Mucosa of descending colon (tissue), 3 donors: ENCODE results near the gene MCEMP1. TPM values are rescaled to one million over a fixed set of nuclear protein-coding genes. Genes with fewer than 3 reads are reported as not detected.

ENCODE experiments used
- ATAC-seq: fragments of 200-7000 bp; cut with Tn5 transposase; one replicate; pipeline ENCODE4 v1.9.1; 2020; ENCODE audit warnings: mild to moderate bottlenecking, moderate library complexity
- DNase-seq, 3 donors: peaks; one replicate each; pipeline ENCODE4 v3.0.0-alpha.2; 2020
- H3K36me3 ChIP-seq: fragments of 200-600 bp; one replicate; pipeline ENCODE4 v1.8.0; 2021; ENCODE audit warnings: low read depth, mild to moderate bottlenecking
- H3K4me1 ChIP-seq: fragments of 200-600 bp; one replicate; pipeline ENCODE4 v1.8.0; 2021; ENCODE audit warnings: low read depth, mild to moderate bottlenecking
- H3K4me3 ChIP-seq: fragments of 200-600 bp; one replicate; pipeline ENCODE4 v1.8.0; 2021; ENCODE audit warnings: mild to moderate bottlenecking
- H3K9me3 ChIP-seq: fragments of 200-600 bp; one replicate; pipeline ENCODE4 v1.8.0; 2021; ENCODE audit warnings: mild to moderate bottlenecking
- CTCF ChIP-seq: fragments of 200-600 bp; IDR thresholded peaks from one replicate; pipeline ENCODE4 v1.8.0; 2022; ENCODE audit warnings: antibody characterized with exemption, mild to moderate bottlenecking
- intact Hi-C, 2 donors: fragments of 100-400 bp; cut with DNase I in 1 of 2; cut with micrococcal nuclease in 1 of 2; formaldehyde crosslinking; loops; one replicate each; pipeline versions ENCODE4 v1.11.0 to v1.11.1; 2022; cut with DNase I, micrococcal nuclease
- total RNA-seq, 3 donors: library from RNA; stranded (reverse); fragmentation: NEBNext Ultra II Directional in 2 of 3; extraction: Animal tissue kit (Norgen Biotek cat#: 25700) in 2 of 3; gene quantifications; one replicate each; pipeline versions ENCODE4 v1.2.1 to v1.2.4, GENCODE V29; 2021 to 2023
- donor health status: DM: no; HTN: no; CAD: no; lungs with moderate emphysema.
- donor health status: DM: no; HTN: no; CAD: no.
- donor health status: DM: no; HTN: yes; CAD: no.

MCEMP1 gene
- total RNA-seq, 3 donors from 2014 or later, result 0.36 to 0.38 TPM; not detected in 1

DNA sequence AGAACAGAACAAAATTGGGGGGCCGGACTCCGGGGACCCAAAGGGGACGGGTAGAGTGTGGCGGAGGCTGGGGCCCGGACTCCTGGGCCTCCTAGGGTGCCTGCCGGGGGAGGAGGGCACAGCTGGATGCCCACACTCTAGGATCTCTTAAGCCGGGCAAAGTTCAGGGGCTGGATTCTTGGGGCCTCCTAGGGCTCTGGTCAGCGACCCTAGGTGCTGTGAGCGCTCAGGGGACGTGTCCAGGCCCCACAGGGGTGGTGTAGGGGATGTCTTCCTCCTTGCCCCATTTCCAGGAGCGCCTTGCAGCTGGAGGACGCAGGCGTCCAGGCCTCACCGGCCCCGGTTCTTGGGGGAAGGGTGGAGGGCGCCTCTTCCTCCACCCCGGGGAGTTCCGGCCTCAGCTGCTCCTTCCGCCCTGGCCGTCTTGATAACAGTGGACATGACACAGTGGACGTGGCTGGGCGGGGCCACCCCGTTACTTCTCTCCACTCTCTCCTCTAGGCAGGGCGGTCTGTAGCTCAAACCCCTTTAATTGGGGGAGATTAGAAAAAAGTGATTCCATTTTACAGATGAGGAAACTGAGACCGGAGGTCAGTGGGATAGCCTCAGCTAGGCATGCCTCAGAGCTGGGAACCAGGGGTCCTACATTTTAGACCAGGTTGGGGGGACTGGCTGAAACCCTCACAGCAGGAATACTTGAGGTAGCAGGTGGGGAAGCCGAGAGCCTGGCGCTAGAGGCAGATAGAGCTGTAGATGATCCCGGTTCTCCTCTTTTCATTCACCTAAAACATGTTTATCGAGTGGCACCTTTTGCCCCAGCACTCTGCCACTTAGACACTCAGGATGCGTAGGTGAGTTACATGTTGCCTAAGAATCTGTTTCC, 39.3 kb upstream of the MCEMP1 start:
- TF ChIP-seq CTCF, result no peak
- ATAC-seq, result peak; percentile 64
- Histone ChIP-seq H3K36me3 (no peaks in the 10 kb centered on the region), H3K4me1 (peaks cover 6% of the 10 kb centered on the region), H3K9me3 (no peaks in the 10 kb centered on the region), H3K4me3 (peak overlapping the region; percentile 81)
- DNase-seq, result peak; percentile 67 to 85 (median 68)
- intact Hi-C loops, result no loop called here

- DNase-seq, result no peak
- H3K9me3 ChIP-seq, result no peaks in the 10 kb centered on the region
- peaks cover 6% of the 10 kb centered on the region for H3K4me1 ChIP-seq
- intact Hi-C loops, result no loop called here
- TF ChIP-seq CTCF, result no peak
- no peak overlapping the region for H3K4me3 ChIP-seq
- no peaks in the 10 kb centered on the region for H3K36me3 ChIP-seq
- no peak for ATAC-seq
Measured at GRCh38 chr19:7638802-7639465, 38.0 kb upstream of the MCEMP1 start.

- ATAC-seq (no peak), DNase-seq (no peak)
- H3K36me3 ChIP-seq, result no peaks in the 10 kb centered on the region
- no peak for TF ChIP-seq CTCF
- peaks cover 6% of the 10 kb centered on the region for H3K4me1 ChIP-seq
- intact Hi-C loops, result no loop called here
- no peaks in the 10 kb centered on the region for H3K9me3 ChIP-seq
- no peak overlapping the region for H3K4me3 ChIP-seq
Measured at GRCh38 chr19:7639863-7640348, 37.0 kb upstream of the MCEMP1 start.

GRCh38 chr19:7640803-7641202, 36.1 kb upstream of the MCEMP1 start:
- Histone ChIP-seq H3K4me3 (no peak overlapping the region), H3K9me3 (no peaks in the 10 kb centered on the region), H3K36me3 (no peaks in the 10 kb centered on the region), H3K4me1 (peaks cover 6% of the 10 kb centered on the region)
- ATAC-seq (no peak), DNase-seq (no peak)
- intact Hi-C loops, result no loop called here
- no peak for TF ChIP-seq CTCF

GRCh38 chr19:7641290-7642276, 35.3 kb upstream of the MCEMP1 start:
- DNase-seq (peak in 1 of 3 donors; percentile 11), ATAC-seq (no peak)
- intact Hi-C loops, result no loop called here
- peaks cover 4% of the 10 kb centered on the region for H3K4me1 ChIP-seq
- H3K36me3 ChIP-seq, result no peaks in the 10 kb centered on the region
- no peak overlapping the region for H3K4me3 ChIP-seq
- H3K9me3 ChIP-seq, result no peaks in the 10 kb centered on the region
- TF ChIP-seq CTCF, result no peak
